ENCODE results near the gene SRP68.

SRP68 gene

GRCh38 chr17:76038050-76038449, 34.3 kb downstream of the SRP68 start (continued):
- TF ChIP-seq ZNF518A (tag by site-specific recombination; conservative IDR thresholded peaks at IDR 0.05; ENCODE audit: low read depth) = no peak
- no peak for TF ChIP-seq INSM2 (tag by site-specific recombination; IDR thresholded peaks at IDR 0.05)
- TF ChIP-seq ZBTB6 (tag by site-specific recombination; IDR thresholded peaks at IDR 0.05) = no peak
- peak; percentile 59; the same call in 1 of the 2 replicates for TF ChIP-seq ZNF394 (tag by site-specific recombination; IDR thresholded peaks at IDR 0.05; ENCODE audit: borderline replicate concordance)
- TF ChIP-seq ZNF600 (tag by site-specific recombination; IDR thresholded peaks at IDR 0.05) = no peak
- peak; percentile 98 for TF ChIP-seq ZNF629 (tag by site-specific recombination; IDR thresholded peaks at IDR 0.05)
- TF ChIP-seq GLI2 (tag by site-specific recombination; IDR thresholded peaks at IDR 0.05; ENCODE audit: borderline replicate concordance, low read depth) = no peak
- TF ChIP-seq ZNF19 (tag by site-specific recombination; IDR thresholded peaks at IDR 0.05; ENCODE audit: low read depth) = no peak
- no peak for TF ChIP-seq ZBTB10 (tag by site-specific recombination; IDR thresholded peaks at IDR 0.05)
- no peak for TF ChIP-seq ZNF677 (tag by site-specific recombination; IDR thresholded peaks at IDR 0.05)
- TF ChIP-seq ZNF223 (tag by site-specific recombination; IDR thresholded peaks at IDR 0.05) = no peak
- TF ChIP-seq ZNF280D (tag by site-specific recombination; IDR thresholded peaks at IDR 0.05) = no peak
- TF ChIP-seq ZNF404 (tag by site-specific recombination; IDR thresholded peaks at IDR 0.05) = no peak
- TF ChIP-seq, protein P1, sequence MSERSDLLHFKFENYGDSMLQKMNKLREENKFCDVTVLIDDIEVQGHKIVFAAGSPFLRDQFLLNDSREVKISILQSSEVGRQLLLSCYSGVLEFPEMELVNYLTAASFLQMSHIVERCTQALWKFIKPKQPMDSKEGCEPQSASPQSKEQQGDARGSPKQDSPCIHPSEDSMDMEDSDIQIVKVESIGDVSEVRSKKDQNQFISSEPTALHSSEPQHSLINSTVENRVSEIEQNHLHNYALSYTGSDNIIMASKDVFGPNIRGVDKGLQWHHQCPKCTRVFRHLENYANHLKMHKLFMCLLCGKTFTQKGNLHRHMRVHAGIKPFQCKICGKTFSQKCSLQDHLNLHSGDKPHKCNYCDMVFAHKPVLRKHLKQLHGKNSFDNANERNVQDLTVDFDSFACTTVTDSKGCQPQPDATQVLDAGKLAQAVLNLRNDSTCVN (tag by site-specific recombination; optimal IDR thresholded peaks at IDR 0.05) = no peak
- TF ChIP-seq KLF1 (tag by site-specific recombination; IDR thresholded peaks at IDR 0.05) = no peak
- no peak for TF ChIP-seq FEZF1 (tag by site-specific recombination; IDR thresholded peaks at IDR 0.05)
- TF ChIP-seq WT1 (tag by site-specific recombination; IDR thresholded peaks at IDR 0.05) = peak; percentile 75
- TF ChIP-seq ZBTB21 (tag by site-specific recombination; IDR thresholded peaks at IDR 0.05) = peak; percentile 98

All from HEK293 (cell line).